ENCODE results near the gene FRRS1.
"Not testable (repeated sequence)": the region's sequence is repeated elsewhere in the genome, so short reads cannot be mapped to it uniquely, and the experiment has no call there.

Gene FRRS1

DNA sequence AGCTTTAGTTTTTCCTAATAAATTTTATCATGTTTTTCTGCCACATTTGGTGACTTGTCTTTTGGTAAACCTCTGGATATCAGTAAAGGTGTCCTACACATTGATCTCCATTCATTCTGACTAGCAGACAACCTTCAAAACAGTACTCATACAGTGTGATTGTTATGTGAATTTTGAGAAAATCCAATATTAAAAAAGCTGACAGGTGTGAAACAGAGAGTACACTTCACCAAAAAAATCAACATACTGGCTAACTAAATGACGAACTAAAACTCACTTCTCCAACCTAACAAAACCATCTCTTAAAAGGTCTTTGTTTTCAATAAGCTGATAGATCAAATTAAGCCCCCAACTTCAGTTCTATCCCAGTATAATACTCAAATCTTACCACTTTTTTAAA lies 1.5 kb downstream of the FRRS1 start:
- no peak for DNase-seq

DNA sequence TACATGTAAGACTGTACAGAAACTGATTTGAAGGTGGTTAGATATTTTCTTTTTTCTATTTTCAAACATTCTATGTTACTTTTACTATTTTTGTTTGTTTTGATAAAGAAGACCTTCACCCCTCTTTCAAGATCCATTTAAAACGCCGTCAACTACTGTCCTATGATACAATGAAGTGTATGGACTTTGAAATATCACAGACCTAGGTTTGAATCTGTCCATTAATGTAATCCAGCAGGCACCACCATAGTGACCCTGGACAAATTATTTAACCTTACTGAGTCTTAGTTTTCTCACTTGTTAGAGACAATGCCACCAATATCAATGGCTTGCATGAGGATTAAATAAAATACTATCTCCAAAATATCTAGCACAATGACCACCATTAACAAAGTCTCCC lies 2.0 kb downstream of the FRRS1 start:
- DNase-seq, result no peak

DNA sequence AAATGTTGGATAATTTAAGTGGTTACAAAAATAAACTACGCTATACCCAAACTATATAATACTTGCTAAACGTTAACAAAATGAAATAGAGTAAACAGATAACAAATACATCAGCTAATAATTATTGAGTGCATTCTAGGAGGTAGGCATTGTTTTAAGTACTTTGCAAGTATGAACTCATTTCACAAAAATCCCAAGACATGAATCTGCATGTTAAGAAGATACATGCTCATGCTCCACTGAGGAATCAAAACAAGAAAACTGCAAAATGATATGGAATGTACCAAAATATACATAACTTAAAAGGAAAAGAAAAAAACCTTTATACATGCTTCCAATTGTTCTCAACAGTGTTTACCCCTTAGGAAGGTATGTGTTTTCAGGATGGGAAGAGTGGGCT lies 2.5 kb downstream of the FRRS1 start:
- DNase-seq, result no peak

DNA sequence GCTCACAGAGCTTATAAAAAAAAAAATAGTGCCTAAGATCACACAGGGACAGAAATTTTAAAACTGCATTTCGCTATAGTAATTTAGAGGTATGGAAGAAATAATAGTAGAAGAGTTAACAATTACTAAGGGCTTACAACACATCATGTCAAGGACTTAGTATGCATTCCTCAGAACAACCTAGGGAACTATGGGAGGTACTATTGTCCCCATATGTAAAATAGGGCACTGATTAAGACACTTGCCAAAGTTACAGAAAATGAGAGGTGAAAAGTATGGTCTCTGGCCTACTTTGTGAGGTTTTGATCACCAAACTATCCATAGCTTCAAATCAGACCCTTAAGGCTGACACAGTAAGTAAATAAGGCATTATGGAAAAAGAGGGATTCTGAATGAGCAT lies 4.7 kb downstream of the FRRS1 start:
- no peak for DNase-seq

DNA sequence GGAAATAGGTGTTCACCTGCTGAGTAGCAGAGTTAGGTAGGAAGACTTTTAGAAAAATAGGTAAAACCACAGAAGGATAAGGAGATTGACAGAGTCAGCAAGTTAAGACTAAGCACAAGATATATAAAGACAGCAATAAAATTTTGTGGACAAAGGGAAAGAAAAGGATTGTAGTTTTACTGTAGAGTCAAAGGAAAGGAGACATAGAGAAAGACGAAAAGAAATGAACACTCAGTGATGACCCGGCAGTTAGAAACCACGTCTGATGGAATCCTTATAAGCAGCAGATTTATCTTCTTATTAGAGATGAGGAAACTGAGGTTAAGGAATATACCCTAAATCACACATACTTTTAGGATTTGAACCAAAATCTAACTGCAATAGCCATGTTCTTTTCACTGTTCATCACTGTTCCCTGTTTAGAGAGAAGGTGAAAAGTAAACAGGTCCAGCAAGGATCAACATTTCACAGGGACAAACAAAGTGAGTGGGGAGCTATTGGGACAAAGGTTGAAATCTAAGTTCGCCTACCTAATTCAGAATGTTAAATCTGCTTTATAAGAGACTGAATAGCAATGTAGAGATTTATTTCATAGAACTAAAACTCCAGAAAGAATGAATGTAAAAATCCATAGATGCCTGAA lies 6.8 kb downstream of the FRRS1 start:
- DNase-seq, result no peak

DNA sequence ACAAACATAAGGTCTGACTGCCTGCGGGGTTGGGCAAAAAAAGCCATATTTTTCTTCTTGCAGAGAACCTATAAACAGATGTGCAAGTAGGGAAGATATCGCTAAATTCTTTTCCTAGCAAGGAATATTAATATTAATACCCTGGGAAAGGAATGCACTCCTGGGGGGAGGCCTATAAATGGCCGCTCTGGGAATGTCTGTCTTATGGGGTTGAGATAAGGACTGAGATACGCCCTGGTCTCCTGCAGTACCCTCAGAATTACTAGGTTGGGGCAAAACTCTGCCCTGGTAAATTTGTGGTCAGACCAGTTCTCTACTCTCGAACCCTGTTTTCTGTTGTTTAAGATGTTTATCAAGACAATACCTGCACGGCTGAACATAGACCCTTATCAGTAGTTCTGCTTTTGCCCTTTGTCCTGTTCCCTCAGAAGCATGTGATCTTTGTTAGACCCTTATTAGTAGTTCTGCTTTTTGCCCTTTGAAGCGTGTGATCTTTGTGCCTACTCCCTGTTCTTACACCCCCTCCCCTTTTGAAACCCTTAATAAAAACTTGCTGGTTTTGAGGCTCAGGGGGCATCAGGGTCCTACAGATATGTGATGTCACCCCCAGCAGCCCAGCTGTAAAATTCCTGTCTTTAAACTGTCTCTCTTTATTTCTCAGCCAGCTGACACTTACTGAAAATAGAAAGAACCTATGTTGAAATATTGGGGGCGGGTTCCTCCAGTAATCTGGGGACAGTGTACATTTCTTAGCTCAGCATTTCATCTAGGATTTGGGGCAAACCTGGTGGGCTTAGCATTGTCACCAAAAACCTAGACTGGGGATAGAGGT lies 7.5 kb downstream of the FRRS1 start:
- DNase-seq, result not testable (repeated sequence)

DNA sequence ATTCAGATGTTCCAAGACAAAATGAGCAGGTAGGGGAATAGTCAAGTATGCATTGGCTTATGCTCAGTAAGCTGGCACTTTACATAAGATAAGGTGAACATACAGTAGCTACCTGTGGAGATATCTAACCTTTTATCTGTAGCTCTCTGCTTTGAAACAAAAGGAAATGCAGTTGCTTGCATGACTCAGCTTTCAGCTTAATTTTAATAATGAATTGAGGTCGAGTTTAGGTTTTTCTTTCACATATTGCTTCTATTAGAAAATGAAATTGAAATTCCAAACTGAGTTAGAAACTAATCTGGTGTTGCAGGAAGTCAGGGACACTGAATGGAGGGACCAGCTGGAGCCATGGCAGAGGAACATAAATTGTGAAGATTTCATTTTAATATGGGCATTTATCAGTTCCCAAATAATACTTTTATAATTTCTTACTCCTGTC lies 8.3 kb downstream of the FRRS1 start:
- DNase-seq, result no peak

DNA sequence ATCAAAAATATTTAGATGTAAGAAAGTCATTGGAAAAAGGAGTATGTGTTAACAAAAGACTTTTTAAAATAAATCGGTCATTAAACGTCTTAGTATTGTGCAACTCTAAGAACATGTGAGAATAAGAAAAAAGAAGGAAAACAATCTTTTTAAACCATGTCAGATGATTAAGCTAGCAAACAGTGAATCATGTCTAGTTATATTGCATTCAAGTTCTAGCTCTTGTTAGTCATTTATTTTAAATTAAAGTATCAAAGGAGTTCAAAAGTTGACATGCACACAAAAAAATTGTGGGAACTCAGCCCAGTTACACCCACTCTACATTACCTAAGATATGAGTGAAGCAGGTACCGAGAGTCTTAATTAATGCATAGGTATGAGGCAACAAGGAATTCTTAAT lies 9.8 kb downstream of the FRRS1 start:
- no peak for DNase-seq

DNA sequence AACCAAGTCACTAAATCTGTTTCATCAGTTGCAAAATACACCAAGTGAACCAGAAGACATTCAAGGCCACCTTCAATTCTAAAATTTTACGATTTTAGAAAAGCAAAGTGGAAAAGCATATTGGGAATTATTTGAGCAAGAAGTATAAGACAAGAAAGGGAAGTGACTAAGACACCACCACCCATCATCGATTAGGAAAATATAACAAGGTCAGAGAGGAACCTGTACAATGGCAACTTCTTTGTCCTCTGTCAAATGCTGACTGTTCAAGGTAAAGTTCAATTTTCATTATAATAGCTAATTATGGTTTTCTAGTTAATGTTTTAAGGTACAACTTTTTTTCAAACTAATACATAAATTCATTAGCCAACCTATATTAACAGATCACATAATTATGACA lies 10.8 kb downstream of the FRRS1 start:
- no peak for DNase-seq

DNA sequence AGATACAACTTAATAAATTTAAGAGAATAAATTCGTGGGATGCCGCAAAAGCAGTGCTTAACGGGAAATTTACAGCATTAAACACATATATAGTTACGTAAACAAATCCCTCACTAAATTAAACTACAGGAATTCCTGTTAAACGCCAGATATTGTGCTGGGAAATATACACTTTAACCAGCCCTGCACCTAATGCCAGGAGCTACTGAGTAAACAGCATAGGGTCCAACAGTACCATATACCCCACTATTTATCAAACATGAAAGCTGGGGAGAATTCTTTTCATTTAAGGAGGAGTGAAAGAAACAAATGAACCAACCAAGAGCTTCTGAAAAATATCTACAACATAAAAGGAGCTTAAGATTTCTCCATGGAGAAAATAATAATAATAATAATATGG lies 11.7 kb downstream of the FRRS1 start:
- no peak for DNase-seq

DNA sequence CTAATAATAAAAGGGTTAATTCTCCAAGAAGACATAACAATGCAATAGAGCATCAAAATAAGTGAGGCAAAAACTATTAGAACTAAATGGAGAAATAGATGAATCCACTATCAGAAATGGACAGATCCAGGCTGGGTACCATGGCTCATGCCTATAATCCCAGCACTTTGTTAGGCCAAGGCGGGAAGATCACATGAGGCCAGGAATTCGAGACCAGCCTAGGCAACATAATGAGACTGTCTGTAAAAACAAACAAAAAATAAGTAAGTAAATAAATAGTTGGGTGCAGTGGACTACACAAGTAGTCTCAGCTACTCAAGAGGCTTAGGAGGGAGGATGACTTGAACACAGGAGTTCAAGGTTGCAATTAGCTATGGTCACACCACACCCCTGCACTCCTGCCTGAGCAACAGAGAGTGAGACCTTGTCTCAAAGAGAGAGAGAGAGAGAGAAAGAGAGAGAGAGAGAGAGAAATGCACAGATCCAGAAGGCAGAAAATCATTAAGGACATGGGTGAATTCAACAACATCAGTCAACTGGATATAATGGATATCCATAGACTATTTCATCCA lies 12.3 kb downstream of the FRRS1 start:
- no peak for DNase-seq

DNA sequence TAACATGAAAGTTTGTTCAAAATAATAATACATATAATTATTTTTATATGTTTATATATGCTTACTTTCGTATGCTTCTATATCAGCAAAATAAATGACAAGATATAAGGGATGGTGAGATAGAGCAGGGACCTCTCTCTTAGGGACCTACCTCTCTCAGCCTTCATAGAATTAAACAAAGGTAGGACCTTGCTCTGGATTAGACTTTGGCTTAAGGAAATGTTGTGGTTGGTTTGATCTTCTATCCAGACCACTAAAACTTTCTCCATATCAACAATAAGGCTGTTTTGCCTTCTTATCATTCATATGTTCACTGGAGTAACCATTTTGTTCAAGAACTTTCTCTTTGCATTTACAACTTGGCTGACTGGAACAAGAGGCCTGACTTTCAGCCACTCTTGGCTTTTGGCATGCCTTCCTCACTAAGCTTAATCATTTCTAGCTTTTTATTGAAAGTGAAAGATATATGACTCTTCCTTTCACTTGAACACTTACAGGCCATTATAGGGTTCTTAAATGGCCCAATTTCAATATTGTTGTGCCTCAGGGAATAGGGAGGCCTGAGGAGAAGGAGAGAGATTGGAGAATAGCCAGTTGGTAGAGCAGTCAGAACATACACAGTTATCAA lies 14.4 kb downstream of the FRRS1 start:
- no peak for DNase-seq

DNA sequence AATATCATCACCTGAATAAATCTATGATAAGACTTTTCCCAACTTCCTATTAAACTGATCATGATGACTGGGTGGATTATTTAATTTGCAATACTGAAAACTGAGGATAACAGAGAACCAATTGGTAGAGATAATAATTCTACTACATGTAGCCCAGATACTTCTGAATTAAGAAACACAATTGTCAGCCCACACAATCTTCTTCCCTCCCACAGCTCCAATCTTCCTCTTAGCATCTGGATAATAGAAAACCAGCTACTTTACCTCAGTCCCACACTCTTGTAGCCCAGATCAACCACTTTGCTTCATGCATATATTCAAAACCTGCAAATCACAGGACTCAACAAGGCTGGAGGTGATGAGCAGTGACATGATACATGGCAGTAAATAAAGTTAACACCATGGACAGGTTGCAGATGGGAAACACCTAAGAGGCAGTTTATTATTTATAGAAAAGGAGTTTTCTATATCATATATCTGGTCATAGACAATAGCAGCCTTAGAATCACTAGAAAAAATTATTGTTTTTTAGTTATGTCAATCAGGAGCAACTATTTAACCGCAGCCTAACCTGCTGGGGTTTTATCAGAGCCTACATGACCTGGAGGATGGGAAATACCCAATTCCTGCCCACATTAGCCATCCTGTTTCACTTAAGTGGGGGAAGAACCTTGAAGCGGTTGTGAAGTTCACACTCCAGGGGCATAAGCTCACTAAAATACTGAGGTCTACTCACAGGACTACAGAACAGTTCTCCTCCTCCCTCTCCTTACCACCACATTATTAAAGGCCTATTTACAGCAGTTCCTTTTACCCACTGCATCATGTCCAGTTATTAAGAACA lies 16.7 kb downstream of the FRRS1 start:
- no peak for DNase-seq

DNA sequence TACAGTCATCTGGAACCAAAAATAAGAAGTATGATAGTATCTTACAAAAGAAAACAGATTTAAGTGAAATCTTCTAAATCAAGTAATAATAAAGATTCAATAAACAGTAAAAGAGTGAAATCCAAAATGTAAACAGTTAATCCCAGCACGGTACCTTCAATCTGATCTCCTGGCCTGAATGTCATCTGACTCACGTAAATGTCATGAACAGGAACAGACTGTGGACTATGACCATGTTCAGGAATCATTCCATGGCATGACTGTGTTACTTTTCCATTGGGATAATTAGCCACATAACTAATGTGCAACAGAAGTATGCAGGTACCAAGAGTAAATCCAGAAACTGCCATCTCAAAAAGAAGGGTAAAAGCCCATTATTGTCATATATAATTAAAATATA lies 18.0 kb downstream of the FRRS1 start:
- no peak for DNase-seq

DNA sequence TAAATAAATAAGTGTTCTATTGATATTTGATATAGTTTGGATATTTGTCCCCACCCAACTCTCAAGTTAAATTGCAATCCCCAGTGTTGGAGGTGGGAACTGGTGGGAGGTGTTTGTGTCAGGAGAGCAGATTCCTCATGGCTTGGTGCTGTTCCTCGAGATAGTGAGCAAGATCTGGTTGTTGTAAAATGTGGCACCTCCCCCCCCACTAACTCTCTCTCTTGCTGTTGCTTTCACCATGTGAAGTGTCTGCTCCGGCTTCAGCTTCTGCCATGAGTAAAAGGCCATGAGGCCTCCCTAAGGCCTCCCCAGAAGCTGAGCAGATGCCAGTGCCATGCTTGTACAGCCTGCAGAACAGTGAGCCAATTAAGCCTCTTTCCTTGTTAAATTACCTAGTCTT lies 20.8 kb downstream of the FRRS1 start:
- no peak for DNase-seq

DNA sequence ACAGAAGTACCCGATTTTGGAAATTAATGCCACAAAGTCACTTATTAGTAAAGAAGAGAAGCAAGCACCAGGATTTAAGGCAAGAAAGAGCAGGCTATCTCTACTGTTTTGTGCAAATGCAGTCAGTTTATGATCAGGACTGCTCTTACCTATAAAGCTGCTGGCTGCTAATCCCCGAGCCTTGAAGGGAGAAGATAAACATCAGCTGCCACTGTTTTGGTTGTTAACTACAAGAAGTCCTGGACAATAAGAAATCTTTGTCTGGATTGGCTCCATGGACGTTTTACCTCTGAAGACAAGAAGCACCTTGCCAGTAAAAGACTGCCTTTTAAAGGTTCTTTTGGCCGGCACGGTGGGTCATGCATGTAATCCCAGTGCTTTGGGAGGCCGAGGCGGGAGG lies 21.4 kb downstream of the FRRS1 start:
- DNase-seq, result no peak

DNA sequence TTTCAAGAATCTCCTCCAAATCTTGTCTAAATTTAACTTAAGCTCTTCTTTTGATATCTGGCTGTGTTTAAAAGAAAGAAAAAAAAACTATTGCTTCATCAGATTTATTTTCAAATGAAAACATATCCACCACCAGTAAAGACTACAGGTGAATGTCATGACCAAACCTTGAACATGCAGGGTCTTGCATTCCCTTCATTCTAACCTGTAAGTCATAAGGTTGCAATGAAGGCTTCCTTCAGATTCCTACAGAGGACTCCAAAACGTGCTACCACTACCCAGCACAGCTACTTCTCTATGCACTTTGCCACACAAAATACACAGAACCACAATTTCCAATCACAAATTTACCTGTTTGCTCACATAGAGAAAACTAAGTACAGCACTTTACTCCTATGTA lies 26.3 kb downstream of the FRRS1 start:
- DNase-seq, result no peak

DNA sequence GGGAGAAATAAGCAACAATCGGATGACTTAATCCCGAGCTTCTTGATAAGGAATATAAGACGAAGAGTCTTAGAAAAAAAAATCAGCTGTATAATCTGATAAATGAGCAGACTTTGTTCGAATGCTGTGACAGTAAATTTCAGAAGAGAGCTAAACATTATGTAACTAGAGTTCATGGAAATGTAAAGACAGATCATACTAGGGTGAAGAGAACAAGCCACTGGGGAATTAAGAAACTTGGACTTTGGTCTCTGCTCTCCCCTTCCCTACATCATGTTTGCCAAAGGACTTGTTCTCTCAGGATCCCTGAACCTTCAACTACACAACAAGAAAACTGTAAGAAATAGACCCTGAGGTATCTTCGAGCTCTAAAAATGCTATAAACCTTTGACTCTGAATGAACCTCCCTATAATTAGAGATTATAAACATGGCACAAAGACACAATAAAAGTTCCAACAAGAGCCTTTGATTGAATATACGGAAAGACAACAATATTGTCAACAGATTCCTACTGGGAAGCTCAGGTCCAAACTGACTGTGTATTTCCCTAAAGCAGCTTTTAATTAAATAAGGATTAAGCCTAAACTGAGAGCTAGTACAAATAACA lies 27.5 kb downstream of the FRRS1 start:
- DNase-seq, result no peak

DNA sequence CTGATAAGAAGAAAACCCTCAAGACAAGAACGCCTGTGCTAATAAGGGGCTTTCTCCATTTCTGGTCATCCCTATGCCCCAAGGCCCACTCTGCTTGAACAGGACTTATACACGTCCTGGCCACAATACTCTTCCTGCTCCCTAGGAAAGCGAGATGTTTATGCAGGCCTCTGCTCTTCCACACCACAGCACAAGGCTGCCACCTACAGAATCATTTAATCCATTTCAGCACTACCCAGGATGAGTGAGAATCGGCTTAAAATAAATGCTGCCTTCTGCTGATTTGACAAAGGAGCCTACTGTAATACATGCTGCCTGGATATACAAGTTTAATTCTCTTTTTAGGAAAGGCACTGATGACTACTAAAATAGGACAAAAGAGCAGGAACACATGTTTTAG lies 29.4 kb downstream of the FRRS1 start:
- no peak for DNase-seq

DNA sequence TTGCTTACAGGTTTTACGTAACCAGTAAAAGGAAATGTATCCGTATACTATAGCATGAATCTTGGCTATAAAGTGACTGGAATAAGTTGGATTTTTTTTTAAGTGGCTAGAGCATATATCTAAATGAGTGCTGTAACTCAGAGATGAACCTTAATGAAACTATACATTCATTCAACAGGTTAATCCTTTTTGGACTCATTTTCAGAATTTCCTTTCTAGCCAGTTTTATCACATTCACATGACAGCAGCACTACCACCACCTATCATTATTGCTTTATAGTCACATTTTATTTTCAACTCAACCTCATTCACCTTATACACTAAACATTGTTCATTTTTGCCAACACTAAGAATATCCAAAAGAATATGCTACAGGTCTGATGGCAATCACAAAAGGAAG lies 30.6 kb downstream of the FRRS1 start:
- DNase-seq, result no peak

DNA sequence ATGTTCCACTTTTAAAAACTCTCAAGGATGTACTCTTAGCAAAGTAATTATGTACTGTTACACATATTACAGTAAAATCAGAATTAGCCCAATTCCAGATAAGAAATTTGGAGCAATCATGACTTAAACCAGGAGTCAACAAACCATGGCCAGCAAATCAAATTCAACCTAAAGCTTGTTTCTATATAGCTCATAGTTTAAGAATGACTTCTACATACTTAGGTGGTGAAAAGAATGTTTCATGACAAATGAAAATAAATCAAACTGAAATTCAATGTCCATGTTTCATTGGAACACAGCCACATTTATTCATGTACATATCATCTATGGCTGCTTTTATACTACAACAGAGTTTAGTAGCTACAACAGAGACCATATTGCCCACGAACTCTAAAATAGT lies 35.1 kb downstream of the FRRS1 start:
- no peak for DNase-seq

DNA sequence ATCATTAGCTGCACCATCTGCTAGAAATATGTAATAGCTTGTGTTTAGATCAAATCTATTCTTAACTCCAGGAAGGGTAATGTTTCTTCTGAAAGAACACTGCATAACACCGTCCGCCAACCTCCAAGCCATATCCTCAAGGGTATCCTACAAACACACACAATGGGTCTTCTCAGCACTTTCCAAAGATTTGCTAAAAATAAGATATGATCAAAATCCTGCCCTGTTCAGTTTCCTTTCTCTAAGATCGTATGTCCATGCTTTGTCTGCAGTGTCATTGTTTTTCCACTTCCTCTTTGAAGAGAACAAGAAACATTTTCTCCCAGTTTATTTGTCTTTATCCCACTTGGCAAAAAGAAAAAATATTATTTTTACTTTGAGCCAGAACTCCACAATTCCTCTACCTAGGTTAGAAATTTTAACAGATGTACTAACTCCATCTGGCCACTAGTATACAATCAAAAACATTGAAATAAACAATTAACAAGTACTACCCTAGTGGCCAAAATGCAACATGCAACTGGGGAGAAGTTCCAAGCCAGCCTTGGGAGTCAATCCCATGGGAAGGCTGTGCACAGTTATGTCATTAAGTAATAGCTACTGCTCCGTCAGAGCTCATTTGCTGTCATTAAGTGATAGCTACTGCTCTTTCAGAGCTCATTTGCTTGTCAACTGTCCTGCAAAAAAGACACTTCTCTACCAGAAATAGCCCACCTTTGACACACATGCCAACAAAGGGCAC lies 37.8 kb downstream of the FRRS1 start:
- DNase-seq, result no peak
